Natural killer cell (primary cell): ENCODE data around the gene KXD1. TPM values are rescaled to one million over a fixed set of nuclear protein-coding genes. Genes with fewer than 3 reads are reported as not detected.

Experiments
- ATAC-seq, 3 donors: fragments of 150-1000 bp in 2 of 3; fragments of 200-7000 bp in 1 of 3; cut with Tn5 transposase; 1 replicate in 1 of 3; 2 replicates in 2 of 3; pipeline ENCODE4 v1.10.0; 2021; ENCODE audit warnings: mild to moderate bottlenecking in 2 of 3, moderate library complexity in 2 of 3
- DNase-seq, 2 donors: peaks; one replicate each; pipeline versions ENCODE4 v3.0.0 to v3.0.0-alpha.2; 2013 to 2021; ENCODE audit warnings: mixed read lengths in 1 of 2
- H3K27ac ChIP-seq: one replicate; pipeline ENCODE4 v1.5.1; 2013; ENCODE audit warnings: mild to moderate bottlenecking, low read length
- H3K27me3 ChIP-seq: one replicate; pipeline ENCODE4 v1.6.1; 2013; ENCODE audit warnings: low read length; ENCODE audit not compliant: control insufficient read depth, insufficient read depth
- H3K36me3 ChIP-seq: one replicate; pipeline ENCODE4 v1.6.1; 2013; ENCODE audit warnings: low read length; ENCODE audit not compliant: control insufficient read depth, insufficient read depth
- H3K4me1 ChIP-seq: one replicate; pipeline ENCODE4 v1.6.1; 2013; ENCODE audit warnings: low read length; ENCODE audit not compliant: control insufficient read depth, insufficient read depth
- H3K4me3 ChIP-seq: one replicate; pipeline ENCODE4 v1.5.1; 2013; ENCODE audit warnings: low read length
- H3K9me3 ChIP-seq: one replicate; pipeline ENCODE4 v1.6.1; 2013; ENCODE audit warnings: low read length; ENCODE audit not compliant: control insufficient read depth, insufficient read depth
- H3K27ac Mint-ChIP-seq, 2 donors: one replicate each; pipeline ENCODE4 v1.8.0; 2022; ENCODE audit warnings: mild to moderate bottlenecking in 2 of 2, mixed read lengths in 2 of 2, moderate library complexity in 1 of 2
- H3K27me3 Mint-ChIP-seq, 2 donors: one replicate each; pipeline ENCODE4 v1.8.0; 2022; ENCODE audit warnings: low read depth in 2 of 2, mixed read lengths in 2 of 2
- H3K36me3 Mint-ChIP-seq: one replicate; pipeline ENCODE4 v1.8.0; 2022; ENCODE audit warnings: mixed read lengths
- H3K4me1 Mint-ChIP-seq, 2 donors: one replicate each; pipeline ENCODE4 v1.8.0; 2022; ENCODE audit warnings: mixed read lengths in 2 of 2
- H3K4me3 Mint-ChIP-seq: one replicate; pipeline ENCODE4 v1.8.0; 2022; ENCODE audit warnings: mild to moderate bottlenecking, moderate library complexity, mixed read lengths
- H3K9me3 Mint-ChIP-seq, 2 donors: one replicate each; pipeline ENCODE4 v1.8.0; 2022; ENCODE audit warnings: mixed read lengths in 2 of 2
- CTCF ChIP-seq: fragments of 200-600 bp; IDR thresholded peaks from one replicate; pipeline ENCODE4 v1.8.0; 2022; ENCODE audit warnings: antibody characterized with exemption
- WGBS: methylation state at CpG from one replicate; pipeline ENCODE4 v1.1.7; 2013; ENCODE audit warnings: missing lambda C conversion rate; ENCODE audit not compliant: insufficient coverage; 5-methylcytosine and 5-hydroxymethylcytosine counted together
- intact Hi-C: fragments of 100-400 bp; cut with micrococcal nuclease; formaldehyde crosslinking; loops from one replicate; pipeline ENCODE4 v1.14.2; 2022
- total RNA-seq, 4 donors: library from RNA; stranded (reverse); fragments of 120-200 nt in 1 of 4; gene quantifications; one replicate each; pipeline versions ENCODE4 v1.2.3 to v1.2.4, GENCODE V29; 2013 to 2022

The KXD1 gene
- total RNA-seq, 3 donors from 2014 or later (not counting 1 experiment from before 2014, with no cell fraction given): 83.2 to 88.8 (median 86.9) TPM

DNA sequence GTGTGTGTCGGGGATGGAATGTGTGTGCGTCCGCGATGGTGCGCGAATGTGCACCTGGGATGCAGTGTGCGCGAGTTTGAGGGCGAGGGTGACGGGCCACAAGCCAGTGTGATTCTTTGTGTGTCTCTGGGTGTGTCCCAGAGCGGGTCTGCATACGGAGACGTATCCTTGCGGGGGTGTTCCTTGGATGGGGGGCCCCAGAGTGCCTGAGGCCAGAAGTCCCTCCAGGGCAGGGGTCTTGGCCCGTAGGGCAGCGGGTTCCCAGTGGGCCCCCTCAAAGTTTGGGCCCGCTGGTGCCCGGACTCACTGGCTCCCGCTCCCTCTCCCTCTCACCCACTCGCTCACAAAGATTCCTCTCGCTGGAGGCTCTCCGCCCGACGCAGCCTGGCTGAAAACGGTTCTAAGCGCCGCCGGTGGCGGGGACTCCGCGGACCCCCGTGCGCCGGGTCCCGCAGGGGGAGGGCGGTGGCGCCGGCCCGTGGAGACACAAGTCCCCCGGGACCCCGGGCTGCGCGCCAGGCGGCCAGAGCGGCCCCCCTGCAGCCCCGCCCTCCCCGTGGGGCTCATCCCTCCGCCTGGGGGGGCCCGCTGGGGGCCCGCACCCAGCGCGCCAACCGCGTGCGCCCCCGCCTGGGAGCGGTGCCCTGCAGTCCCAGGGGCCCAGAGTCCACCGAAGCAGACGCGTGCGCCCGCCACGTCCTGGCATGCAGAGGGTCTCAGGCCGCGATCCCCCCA, 48.0 kb downstream of the KXD1 start:
- TF ChIP-seq CTCF: no peak
- Histone ChIP-seq H3K9me3 (no peaks in the 10 kb centered on the region), H3K4me1 (peaks cover 10% of the 10 kb centered on the region), H3K27me3 (peaks cover 52% of the 10 kb centered on the region), H3K36me3 (no peaks in the 10 kb centered on the region), H3K27ac (no peak overlapping the region), H3K4me3 (no peak overlapping the region)
- DNase-seq: no peak
- Mint-ChIP-seq H3K4me1 (peaks cover 4 to 16% of the 10 kb centered on the region in 2 donors), H3K4me3 (no peak overlapping the region), H3K36me3 (no peaks in the 10 kb centered on the region), H3K27ac (no peak overlapping the region), H3K27me3 (peaks cover 39 to 54% of the 10 kb centered on the region in 2 donors), H3K9me3 (no peaks in the 10 kb centered on the region)
- no peak for ATAC-seq
- WGBS: 4% methylated on average over 65 of the region's 65 CpGs
- intact Hi-C loops: no loop called here

GRCh38 chr19:18606281-18607225, 48.9 kb downstream of the KXD1 start, which contains the start of gene CRLF1:
Gene CRLF1, minus strand, starts transcription at chr19:18606799. Its CDS starts 143 bp downstream, at chr19:18606656.
- DNase-seq (no peak), ATAC-seq (no peak)
- no peaks in the 10 kb centered on the region for H3K9me3 Mint-ChIP-seq
- Histone ChIP-seq H3K27me3 (peaks cover 59% of the 10 kb centered on the region), H3K27ac (no peak within 1 kb of the TSS), H3K9me3 (no peaks in the 10 kb centered on the region), H3K4me3 (no peak within 1 kb of the TSS), H3K4me1 (peaks cover 17% of the 10 kb centered on the region), H3K36me3 (no peaks in the 10 kb centered on the region)
- intact Hi-C loops: no loop called here
- H3K4me1 Mint-ChIP-seq: peaks cover 9 to 22% of the 10 kb centered on the region in 2 donors
- H3K36me3 Mint-ChIP-seq: no peaks in the 10 kb centered on the region
- WGBS: 2% methylated on average over 109 of the region's 116 CpGs
- H3K4me3 Mint-ChIP-seq: no peak within 1 kb of the TSS
- no peak for TF ChIP-seq CTCF
- no peak within 1 kb of the TSS for H3K27ac Mint-ChIP-seq
- H3K27me3 Mint-ChIP-seq: peaks cover 45 to 56% of the 10 kb centered on the region in 2 donors

- H3K27me3 Mint-ChIP-seq: peaks cover 45 to 58% of the 10 kb centered on the region in 2 donors
- no peak for ATAC-seq
- Histone ChIP-seq H3K9me3 (no peaks in the 10 kb centered on the region), H3K27me3 (peaks cover 60% of the 10 kb centered on the region), H3K36me3 (no peaks in the 10 kb centered on the region), H3K4me1 (peaks cover 24% of the 10 kb centered on the region), H3K27ac (no peak overlapping the region), H3K4me3 (no peak overlapping the region)
- H3K9me3 Mint-ChIP-seq: no peaks in the 10 kb centered on the region
- H3K36me3 Mint-ChIP-seq: no peaks in the 10 kb centered on the region
- peaks cover 9 to 29% of the 10 kb centered on the region in 2 donors for H3K4me1 Mint-ChIP-seq
- no peak for TF ChIP-seq CTCF
- WGBS: 3% methylated on average over 64 of the region's 68 CpGs
- DNase-seq: no peak
- no peak overlapping the region for H3K27ac Mint-ChIP-seq
- intact Hi-C loops: no loop called here
- H3K4me3 Mint-ChIP-seq: no peak overlapping the region
Observed at GRCh38 chr19:18607226-18608101, 49.8 kb downstream of the KXD1 start.
